ENCODE results near the gene NDUFB10.

DNA sequence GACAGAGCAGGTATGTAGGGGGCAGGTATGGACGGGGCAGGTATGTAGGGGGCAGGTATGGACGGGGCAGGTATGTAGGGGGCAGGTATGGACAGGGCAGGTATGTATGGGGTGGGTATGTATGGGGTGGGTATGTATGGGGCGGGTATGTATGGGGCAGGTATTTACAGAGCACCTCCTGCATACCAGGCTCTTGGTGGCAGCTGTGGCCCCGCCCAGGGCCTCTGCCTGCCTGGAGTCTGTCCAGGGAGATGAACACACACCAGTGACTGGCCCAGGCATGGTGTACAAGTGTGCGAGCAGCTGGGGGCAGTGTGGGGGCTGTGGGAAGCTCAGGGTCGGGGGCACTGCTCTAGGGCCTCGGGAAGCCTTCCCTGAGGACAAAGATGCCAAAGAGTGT is 9.3 kb upstream of the NDUFB10 start:
- no peak for TF ChIP-seq CTCF (IDR thresholded peaks at IDR 0.05)
- no peak for TF ChIP-seq POLR2A (IDR thresholded peaks at IDR 0.05)
- no peak for TF ChIP-seq POLR2AphosphoS5 (IDR thresholded peaks at IDR 0.05)
